Peyer's patch (tissue), 4 donors: ENCODE data around the gene C4orf51.

Experiments used
- POLR2A ChIP-seq, 2 donors: fragments of 450-650 bp; IDR thresholded peaks; one replicate each; pipeline ENCODE4 v1.5.1; 2017; ENCODE audit warnings: antibody characterized with exemption in 2 of 2, mild to moderate bottlenecking in 2 of 2, moderate library complexity in 2 of 2
- TF ChIP-seq, protein P1 (sequence below), 6 experiments: fragments of 450-650 bp in 4 of 6; fragments of 200-600 bp in 2 of 6; sonication (generic) in 1 of 6; IDR thresholded peaks; one replicate each; pipeline ENCODE4 v1.5.1; 2017 to 2019; ENCODE audit warnings: antibody characterized with exemption in 6 of 6, mild to moderate bottlenecking in 3 of 6, moderate library complexity in 1 of 6

DNA sequence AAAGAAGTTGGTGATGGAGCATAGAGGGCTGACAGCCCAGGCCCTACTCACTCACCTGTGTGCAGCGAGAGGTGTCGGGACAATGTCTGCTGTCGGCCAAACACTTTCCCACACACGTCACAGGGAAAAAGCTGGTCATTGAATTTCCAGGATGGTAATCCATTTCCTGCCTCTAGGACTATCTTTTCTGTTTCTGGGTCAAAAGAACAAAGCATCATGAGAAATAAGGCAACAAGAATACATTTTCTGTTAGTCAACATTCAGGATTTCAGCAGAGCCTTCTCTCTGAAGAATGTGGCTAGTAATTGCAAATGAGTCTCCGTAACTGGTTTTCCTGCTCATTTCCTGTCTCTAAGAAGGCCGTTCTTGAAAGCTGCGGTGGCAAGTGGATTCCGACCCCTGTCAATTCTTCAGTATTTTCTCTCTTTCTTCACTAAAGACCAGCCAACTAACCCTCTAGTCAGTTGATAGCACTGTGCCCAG, 99.4 kb downstream of the C4orf51 start:
- TF ChIP-seq, protein P1, sequence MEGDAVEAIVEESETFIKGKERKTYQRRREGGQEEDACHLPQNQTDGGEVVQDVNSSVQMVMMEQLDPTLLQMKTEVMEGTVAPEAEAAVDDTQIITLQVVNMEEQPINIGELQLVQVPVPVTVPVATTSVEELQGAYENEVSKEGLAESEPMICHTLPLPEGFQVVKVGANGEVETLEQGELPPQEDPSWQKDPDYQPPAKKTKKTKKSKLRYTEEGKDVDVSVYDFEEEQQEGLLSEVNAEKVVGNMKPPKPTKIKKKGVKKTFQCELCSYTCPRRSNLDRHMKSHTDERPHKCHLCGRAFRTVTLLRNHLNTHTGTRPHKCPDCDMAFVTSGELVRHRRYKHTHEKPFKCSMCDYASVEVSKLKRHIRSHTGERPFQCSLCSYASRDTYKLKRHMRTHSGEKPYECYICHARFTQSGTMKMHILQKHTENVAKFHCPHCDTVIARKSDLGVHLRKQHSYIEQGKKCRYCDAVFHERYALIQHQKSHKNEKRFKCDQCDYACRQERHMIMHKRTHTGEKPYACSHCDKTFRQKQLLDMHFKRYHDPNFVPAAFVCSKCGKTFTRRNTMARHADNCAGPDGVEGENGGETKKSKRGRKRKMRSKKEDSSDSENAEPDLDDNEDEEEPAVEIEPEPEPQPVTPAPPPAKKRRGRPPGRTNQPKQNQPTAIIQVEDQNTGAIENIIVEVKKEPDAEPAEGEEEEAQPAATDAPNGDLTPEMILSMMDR (IDR thresholded peaks at IDR 0.05), result no peak
- no peak for TF ChIP-seq POLR2A (IDR thresholded peaks at IDR 0.05)
